Brain pericyte (primary cell): ENCODE results near the gene LCE7A.

ENCODE experiments used
- DNase-seq: peaks from one replicate; pipeline ENCODE4 v3.0.0-alpha.2; 2012; ENCODE audit warnings: low read depth, low spot score

LCE7A gene

GRCh38 chr1:152859696-152860095 lies at the start of gene LCE7A:
TSS of gene LCE7A (plus strand) at chr1:152859996. CDS start at chr1:152860698, 702 bp downstream.
- DNase-seq: no peak

GRCh38 chr1:152811050-152811449 lies 48.7 kb upstream of the LCE7A start:
- no peak for DNase-seq

- no peak for DNase-seq
Observed at GRCh38 chr1:152811671-152812070, 48.1 kb upstream of the LCE7A start, which contains the start of gene LCE1B. TSS of gene LCE1B (plus strand) at chr1:152811971. CDS start at chr1:152812447, 476 bp downstream.

- DNase-seq: no peak
Observed at GRCh38 chr1:152817309-152817708, 42.5 kb upstream of the LCE7A start.

GRCh38 chr1:152823294-152823693 lies 36.5 kb upstream of the LCE7A start:
- DNase-seq: no peak

GRCh38 chr1:152824964-152825363 lies 34.8 kb upstream of the LCE7A start:
- no peak for DNase-seq

- no peak for DNase-seq
Observed at GRCh38 chr1:152827173-152827572, 32.6 kb upstream of the LCE7A start, which contains the start of gene LCE1A. TSS of gene LCE1A (plus strand) at chr1:152827473. CDS start at chr1:152827473, 0 bp downstream.

- DNase-seq: no peak
Observed at GRCh38 chr1:152836870-152837269, 22.9 kb upstream of the LCE7A start.

- no peak for DNase-seq
Observed at GRCh38 chr1:152842556-152842955, 17.2 kb upstream of the LCE7A start, which contains the start of gene LCE6A. TSS of gene LCE6A (plus strand) at chr1:152842856. CDS start at chr1:152843521, 665 bp downstream.

GRCh38 chr1:152855661-152856060 lies 4.1 kb upstream of the LCE7A start:
- no peak for DNase-seq

- DNase-seq: no peak
Observed at GRCh38 chr1:152858062-152858461, 1.7 kb upstream of the LCE7A start.

GRCh38 chr1:152860129-152860528 lies 333 bp downstream of the LCE7A start:
- DNase-seq: no peak

- no peak for DNase-seq
Observed at GRCh38 chr1:152861374-152861773, 1.6 kb downstream of the LCE7A start.

- DNase-seq: no peak
Observed at GRCh38 chr1:152864443-152864842, 4.6 kb downstream of the LCE7A start.

- DNase-seq: no peak
Observed at GRCh38 chr1:152866321-152866720, 6.5 kb downstream of the LCE7A start.

- DNase-seq: no peak
Observed at GRCh38 chr1:152869808-152870419, 10.1 kb downstream of the LCE7A start.

GRCh38 chr1:152870831-152871730 lies 11.3 kb downstream of the LCE7A start:
- DNase-seq: no peak

GRCh38 chr1:152871731-152872126 lies 11.9 kb downstream of the LCE7A start:
- no peak for DNase-seq

- no peak for DNase-seq
Observed at GRCh38 chr1:152873495-152873894, 13.7 kb downstream of the LCE7A start.

GRCh38 chr1:152876827-152877226 lies 17.0 kb downstream of the LCE7A start:
- DNase-seq: no peak

GRCh38 chr1:152878042-152878441 lies 18.2 kb downstream of the LCE7A start, which contains the start of gene SMCP:
TSS of gene SMCP (plus strand) at chr1:152878322. CDS start at chr1:152884423, 6,101 bp downstream.
- no peak for DNase-seq

- DNase-seq: no peak
Observed at GRCh38 chr1:152879559-152880198, 19.9 kb downstream of the LCE7A start.
